B cell (primary cell): Measurements from ENCODE around the gene SIDT2.
A peak's percentile ranks its signal among the peaks of the same experiment; 100 is the strongest.

Source experiments
- EZH2 ChIP-seq: IDR thresholded peaks from 2 replicates; pipeline ENCODE4 v1.6.1; 2012; ENCODE audit warnings: borderline replicate concordance, low read depth, mild to moderate bottlenecking, moderate library complexity, low read length; ENCODE audit not compliant: insufficient read depth, poor library complexity, severe bottlenecking
- TF ChIP-seq, protein P1 (sequence below): fragments of 200-600 bp; IDR thresholded peaks from one replicate; pipeline ENCODE4 v1.8.0; 2022; ENCODE audit warnings: antibody characterized with exemption, mild to moderate bottlenecking

DNA sequence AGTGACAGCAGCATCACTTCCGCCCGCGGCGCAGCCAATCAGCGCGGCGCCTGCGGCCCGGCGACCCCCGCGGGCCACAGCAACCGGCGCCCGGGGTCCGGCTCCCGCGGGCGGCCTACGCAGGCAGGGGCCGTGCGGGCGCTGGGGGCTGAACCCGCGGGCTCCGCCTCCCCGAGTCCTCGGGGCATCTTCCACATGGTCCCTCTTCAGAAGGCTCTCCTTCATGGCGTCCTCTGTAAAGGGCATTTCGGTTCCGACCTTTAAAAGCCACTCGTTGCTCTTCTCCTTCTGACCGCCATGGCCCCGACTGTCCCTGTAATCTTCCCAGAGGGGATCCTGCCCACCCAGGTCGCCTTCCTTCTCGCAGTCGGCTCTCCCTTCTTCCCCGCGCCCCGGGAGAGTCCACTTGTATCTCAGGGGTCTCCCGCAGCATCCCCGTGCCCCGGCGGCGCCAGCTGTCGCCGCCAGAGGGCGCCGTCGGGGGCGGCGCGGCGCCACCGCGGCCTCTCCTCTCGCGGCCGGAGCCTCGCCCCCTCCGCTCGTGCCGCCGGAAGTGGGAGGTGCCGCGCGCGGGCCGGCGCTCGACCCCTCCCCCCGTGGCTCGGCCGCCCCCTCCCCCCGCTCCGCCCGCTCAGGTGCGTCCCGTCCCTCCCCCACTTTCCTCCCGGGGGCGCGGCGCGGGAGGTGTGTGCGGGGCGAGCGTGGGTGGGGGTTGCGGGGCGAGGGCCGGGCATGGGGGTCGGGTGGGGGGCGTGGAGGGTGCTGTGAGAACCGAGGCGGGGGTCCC is 53.7 kb downstream of the SIDT2 start, which contains the start of gene RNF214:
- TF ChIP-seq, protein P1, sequence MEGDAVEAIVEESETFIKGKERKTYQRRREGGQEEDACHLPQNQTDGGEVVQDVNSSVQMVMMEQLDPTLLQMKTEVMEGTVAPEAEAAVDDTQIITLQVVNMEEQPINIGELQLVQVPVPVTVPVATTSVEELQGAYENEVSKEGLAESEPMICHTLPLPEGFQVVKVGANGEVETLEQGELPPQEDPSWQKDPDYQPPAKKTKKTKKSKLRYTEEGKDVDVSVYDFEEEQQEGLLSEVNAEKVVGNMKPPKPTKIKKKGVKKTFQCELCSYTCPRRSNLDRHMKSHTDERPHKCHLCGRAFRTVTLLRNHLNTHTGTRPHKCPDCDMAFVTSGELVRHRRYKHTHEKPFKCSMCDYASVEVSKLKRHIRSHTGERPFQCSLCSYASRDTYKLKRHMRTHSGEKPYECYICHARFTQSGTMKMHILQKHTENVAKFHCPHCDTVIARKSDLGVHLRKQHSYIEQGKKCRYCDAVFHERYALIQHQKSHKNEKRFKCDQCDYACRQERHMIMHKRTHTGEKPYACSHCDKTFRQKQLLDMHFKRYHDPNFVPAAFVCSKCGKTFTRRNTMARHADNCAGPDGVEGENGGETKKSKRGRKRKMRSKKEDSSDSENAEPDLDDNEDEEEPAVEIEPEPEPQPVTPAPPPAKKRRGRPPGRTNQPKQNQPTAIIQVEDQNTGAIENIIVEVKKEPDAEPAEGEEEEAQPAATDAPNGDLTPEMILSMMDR: peak; percentile 83
- TF ChIP-seq EZH2: no peak
